ENCODE results near the gene HMGXB4.

DNA sequence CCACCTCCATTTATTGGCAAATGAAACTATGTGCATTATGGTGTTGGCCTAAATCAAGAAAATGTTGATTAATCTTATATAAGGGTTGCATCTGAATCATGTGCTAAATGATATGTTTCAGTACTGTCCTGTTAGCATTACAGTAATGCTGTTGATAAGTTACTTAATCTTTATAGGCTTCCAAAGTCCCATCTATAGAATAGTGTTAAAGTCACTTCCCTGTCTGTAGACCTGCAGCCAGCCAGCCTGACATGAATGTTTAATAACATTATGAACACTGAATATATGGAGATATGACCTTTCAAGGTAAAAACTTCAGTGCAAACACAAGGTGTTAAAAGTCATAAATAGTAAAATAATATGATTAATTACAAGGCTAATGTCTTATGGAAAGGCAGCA, 38.8 kb downstream of the HMGXB4 start:
- TF ChIP-seq, protein P1, sequence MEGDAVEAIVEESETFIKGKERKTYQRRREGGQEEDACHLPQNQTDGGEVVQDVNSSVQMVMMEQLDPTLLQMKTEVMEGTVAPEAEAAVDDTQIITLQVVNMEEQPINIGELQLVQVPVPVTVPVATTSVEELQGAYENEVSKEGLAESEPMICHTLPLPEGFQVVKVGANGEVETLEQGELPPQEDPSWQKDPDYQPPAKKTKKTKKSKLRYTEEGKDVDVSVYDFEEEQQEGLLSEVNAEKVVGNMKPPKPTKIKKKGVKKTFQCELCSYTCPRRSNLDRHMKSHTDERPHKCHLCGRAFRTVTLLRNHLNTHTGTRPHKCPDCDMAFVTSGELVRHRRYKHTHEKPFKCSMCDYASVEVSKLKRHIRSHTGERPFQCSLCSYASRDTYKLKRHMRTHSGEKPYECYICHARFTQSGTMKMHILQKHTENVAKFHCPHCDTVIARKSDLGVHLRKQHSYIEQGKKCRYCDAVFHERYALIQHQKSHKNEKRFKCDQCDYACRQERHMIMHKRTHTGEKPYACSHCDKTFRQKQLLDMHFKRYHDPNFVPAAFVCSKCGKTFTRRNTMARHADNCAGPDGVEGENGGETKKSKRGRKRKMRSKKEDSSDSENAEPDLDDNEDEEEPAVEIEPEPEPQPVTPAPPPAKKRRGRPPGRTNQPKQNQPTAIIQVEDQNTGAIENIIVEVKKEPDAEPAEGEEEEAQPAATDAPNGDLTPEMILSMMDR (IDR thresholded peaks at IDR 0.05; ENCODE audit: low read depth, low read length) = no peak
- no peak for TF ChIP-seq MYC (IDR thresholded peaks at IDR 0.05; ENCODE audit: low read depth, low read length)

Data from NB4 (cell line).